SK-N-SH (cell line): ENCODE data around the gene UPF2. TPM values are rescaled to one million over a fixed set of nuclear protein-coding genes. Genes with fewer than 3 reads are reported as not detected.

Experiments used
- CTCF ChIA-PET: fragments of 300-600, 350-600 bp; formaldehyde crosslinking; extraction: SDS; loops from one replicate; lab custom pipeline; 2021; lab: Yijun Ruan, JAX
- POLR2A ChIA-PET: fragments of 350-600 bp; sonication (Branson Sonifier 250); formaldehyde crosslinking; extraction: SDS; loops from one replicate; lab custom pipeline; 2020; ENCODE audit warnings: antibody characterized with exemption, inconsistent platforms; lab: Yijun Ruan, JAX
- DNase-seq: peaks from one replicate; pipeline ENCODE4 v3.0.0; 2012
- H2AFZ ChIP-seq: fragments of 200-600 bp; sonication (generic); 2 replicates; pipeline ENCODE4 v1.8.1; 2016; ENCODE audit warnings: antibody characterized with exemption, mild to moderate bottlenecking, low read depth
- H3F3A ChIP-seq: fragments of 200-600 bp; sonication (generic); replicated peaks from 2 replicates; pipeline ENCODE3; 2016; ENCODE audit warnings: antibody characterized with exemption, mild to moderate bottlenecking; ENCODE audit not compliant: insufficient read depth
- H3K27ac ChIP-seq, 2 experiments: fragments of 200-500 bp in 1 of 2; fragments of 200-600 bp in 1 of 2; sonication (Bioruptor generic) in 1 of 2; sonication (generic), shearing (Covaris generic) in 1 of 2; 2 replicates each; pipeline versions ENCODE4 v1.5.1 to v1.6.1; 2014 to 2016; ENCODE audit warnings: low read depth in 2 of 2, inconsistent platforms in 1 of 2, low read length in 1 of 2, mild to moderate bottlenecking in 1 of 2, mixed read lengths in 1 of 2
- H3K27me3 ChIP-seq: fragments of 200-600 bp; sonication (generic), shearing (Covaris generic); 2 replicates; pipeline ENCODE4 v1.6.1; 2016; ENCODE audit warnings: mixed run types; ENCODE audit not compliant: insufficient read depth
- H3K36me3 ChIP-seq, 2 experiments: fragments of 200-500 bp in 1 of 2; fragments of 200-600 bp in 1 of 2; sonication (Bioruptor generic) in 1 of 2; sonication (generic) in 1 of 2; replicated peaks in 1 of 2; 2 replicates each; pipeline versions ENCODE3 to v1.5.1; 2014 to 2016; ENCODE audit warnings: low read length in 1 of 2, mild to moderate bottlenecking in 1 of 2; ENCODE audit not compliant: insufficient read depth in 2 of 2, control insufficient read depth in 1 of 2
- H3K4me1 ChIP-seq, 2 experiments: fragments of 200-500 bp in 1 of 2; fragments of 200-600 bp in 1 of 2; sonication (Bioruptor generic) in 1 of 2; sonication (generic), shearing (Covaris generic) in 1 of 2; 2 replicates each; pipeline versions ENCODE4 v1.5.1 to v1.6.1; 2014 to 2016; ENCODE audit warnings: low read depth in 1 of 2, low read length in 1 of 2, mixed run types in 1 of 2; ENCODE audit not compliant: insufficient read depth in 2 of 2, control insufficient read depth in 1 of 2
- H3K4me2 ChIP-seq: fragments of 200-600 bp; sonication (generic), shearing (Covaris generic); 2 replicates; pipeline ENCODE4 v1.6.1; 2017; ENCODE audit warnings: mixed run types
- H3K4me3 ChIP-seq, 2 experiments: fragments of 200-500 bp in 1 of 2; fragments of 200-600 bp in 1 of 2; sonication (Bioruptor generic) in 1 of 2; sonication (generic), shearing (Covaris generic) in 1 of 2; 2 replicates each; pipeline versions ENCODE4 v1.5.1 to v1.8.1; 2014 to 2016; ENCODE audit warnings: low read depth in 2 of 2, inconsistent platforms in 1 of 2, low read length in 1 of 2, mild to moderate bottlenecking in 1 of 2, mixed read lengths in 1 of 2, moderate library complexity in 1 of 2
- H3K79me2 ChIP-seq: fragments of 200-600 bp; sonication (generic); 2 replicates; pipeline ENCODE4 v1.8.1; 2017; ENCODE audit warnings: mild to moderate bottlenecking; ENCODE audit not compliant: insufficient read depth
- H3K9ac ChIP-seq: fragments of 200-600 bp; sonication (generic); 2 replicates; pipeline ENCODE4 v1.6.1; 2017; ENCODE audit warnings: mixed run types
- H3K9me2 ChIP-seq: fragments of 200-600 bp; sonication (generic); 2 replicates; pipeline ENCODE4 v1.6.1; 2017; ENCODE audit warnings: mixed run types
- H3K9me3 ChIP-seq: fragments of 200-600 bp; sonication (generic); 2 replicates; pipeline ENCODE4 v1.6.1; 2017; ENCODE audit warnings: mixed run types, mild to moderate bottlenecking, moderate library complexity
- H4K20me1 ChIP-seq: fragments of 200-600 bp; sonication (generic); 2 replicates; pipeline ENCODE4 v1.6.1; 2017; ENCODE audit warnings: mild to moderate bottlenecking, mixed run types; ENCODE audit not compliant: insufficient read depth
- ELF1 ChIP-seq: IDR thresholded peaks from 2 replicates; pipeline ENCODE4 v1.4.0; 2012
- EZH2phosphoT487 ChIP-seq: fragments of 200-600 bp; sonication (generic); IDR thresholded peaks from 2 replicates; pipeline ENCODE4 v1.6.1; 2017; ENCODE audit warnings: low read depth, mixed run types, mild to moderate bottlenecking, antibody characterized with exemption, moderate library complexity, borderline replicate concordance
- FOSL2 ChIP-seq: IDR thresholded peaks from 2 replicates; pipeline ENCODE4 v1.4.0; 2012; ENCODE audit warnings: low read depth, mild to moderate bottlenecking, moderate library complexity, borderline replicate concordance
- FOXM1 ChIP-seq: IDR thresholded peaks from 2 replicates; pipeline ENCODE4 v1.4.0; 2012; ENCODE audit warnings: low read depth, mild to moderate bottlenecking
- GABPA ChIP-seq: IDR thresholded peaks from 2 replicates; pipeline ENCODE4 v1.4.0; 2012; ENCODE audit warnings: low read depth, mild to moderate bottlenecking
- JUND ChIP-seq: IDR thresholded peaks from 2 replicates; pipeline ENCODE4 v1.4.0; 2012
- MXI1 ChIP-seq: IDR thresholded peaks from 2 replicates; pipeline ENCODE4 v1.6.1; 2012; ENCODE audit warnings: mild to moderate bottlenecking, low read depth, low read length, improper control_type of control experiment
- POLR2AphosphoS5 ChIP-seq: IDR thresholded peaks from 2 replicates; pipeline ENCODE4 v1.6.1; 2012; ENCODE audit warnings: low read depth, low read length
- RAD21 ChIP-seq: IDR thresholded peaks from 2 replicates; pipeline ENCODE4 v1.6.1; 2012; ENCODE audit warnings: mild to moderate bottlenecking, low read length
- SIN3A ChIP-seq: IDR thresholded peaks from 2 replicates; pipeline ENCODE4 v1.6.1; 2012; ENCODE audit warnings: low read depth, mild to moderate bottlenecking, low read length, moderate library complexity, borderline replicate concordance
- TAF1 ChIP-seq: IDR thresholded peaks from 2 replicates; pipeline ENCODE4 v1.6.1; 2012; ENCODE audit warnings: low read depth, mild to moderate bottlenecking, low read length, moderate library complexity, borderline replicate concordance
- TCF12 ChIP-seq: IDR thresholded peaks from 2 replicates; pipeline ENCODE4 v1.4.0; 2012
- TEAD4 ChIP-seq: IDR thresholded peaks from 2 replicates; pipeline ENCODE4 v1.4.0; 2012; ENCODE audit warnings: mild to moderate bottlenecking, borderline replicate concordance; ENCODE audit not compliant: insufficient read depth
- WGBS: methylation state at CpG from one replicate; pipeline ENCODE4 v1.1.6; 2017; ENCODE audit warnings: low lambda C conversion rate; 5-methylcytosine and 5-hydroxymethylcytosine counted together
- polyA plus RNA-seq, 3 experiments: library from polyadenylated mRNA; depleted of rRNA; stranded (reverse); fragments of >200 nt; gene quantifications; 2 replicates each; pipeline ENCODE4 v1.2.3, GENCODE V29; 2012
- TF ChIP-seq, protein P1 (sequence below): fragments of 150-350 bp; IDR thresholded peaks from 2 replicates; pipeline ENCODE4 v1.6.1; 2017; ENCODE audit warnings: antibody characterized with exemption, low read length, low read depth, borderline replicate concordance
- TF ChIP-seq, protein P2 (sequence below): IDR thresholded peaks from 2 replicates; pipeline ENCODE4; 2012
- TF ChIP-seq, protein P3 (sequence below): fragments of 200-600 bp; sonication (generic); IDR thresholded peaks from 2 replicates; pipeline ENCODE4 v1.6.1; 2017; ENCODE audit warnings: antibody characterized with exemption, mild to moderate bottlenecking, moderate library complexity
- TF ChIP-seq, protein P4 (sequence below): IDR thresholded peaks from 2 replicates; pipeline ENCODE4 v1.4.0; 2012; ENCODE audit warnings: low read depth, borderline replicate concordance
- TF ChIP-seq, protein P5 (sequence below): IDR thresholded peaks from 2 replicates; pipeline ENCODE4 v1.4.0; 2012; ENCODE audit warnings: low read depth

Gene UPF2
- polyA plus RNA-seq, 1 of the 3 experiments (the other 2 are of a cell fraction), result 4.7 TPM

DNA sequence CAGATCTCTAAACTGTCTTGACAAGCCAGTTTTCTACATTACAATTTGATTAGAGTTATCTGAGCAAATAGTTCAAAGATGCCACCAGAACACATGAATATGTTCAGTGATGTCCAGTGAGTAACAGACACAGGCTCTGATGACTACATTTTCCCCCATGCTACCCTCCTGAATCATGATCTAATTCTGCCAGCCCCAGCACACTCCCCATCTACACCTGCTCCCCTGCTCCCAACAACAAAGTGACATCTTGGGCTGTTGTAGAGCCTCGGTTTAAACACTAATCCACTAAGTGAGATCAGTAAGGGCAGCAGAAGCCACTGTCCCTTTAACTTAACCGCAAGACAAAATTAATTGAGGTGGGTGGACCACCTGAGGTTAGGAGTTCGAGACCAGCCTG, 114.9 kb downstream of the UPF2 start:
- Histone ChIP-seq H3K27me3 (no peaks in the 10 kb centered on the region), H2AFZ (no peak overlapping the region), H3K36me3 (peaks cover 41 to 55% of the 10 kb centered on the region in 2 experiments), H3K4me3 (no peak overlapping the region), H3K9me2 (no peaks in the 10 kb centered on the region), H3K4me1 (no peaks in the 10 kb centered on the region; a peak in 1 of 4 replicates), H3K4me2 (no peak overlapping the region), H3K79me2 (no peaks in the 10 kb centered on the region), H4K20me1 (no peaks in the 10 kb centered on the region), H3K27ac (no peak overlapping the region), H3F3A (peaks cover 3% of the 10 kb centered on the region)
- 92% methylated on average over 3 of the region's 3 CpGs for WGBS
- DNase-seq, result no peak
- ChIA-PET CTCF (interaction anchor here (1.3 kb wide), 1 partner anchor 108 kb away, joined by 3 read pairs; no protein-coding TSS in a partner anchor), POLR2A (no interaction called here)
- TF ChIP-seq TEAD4, result no peak
- TF ChIP-seq, protein P1, sequence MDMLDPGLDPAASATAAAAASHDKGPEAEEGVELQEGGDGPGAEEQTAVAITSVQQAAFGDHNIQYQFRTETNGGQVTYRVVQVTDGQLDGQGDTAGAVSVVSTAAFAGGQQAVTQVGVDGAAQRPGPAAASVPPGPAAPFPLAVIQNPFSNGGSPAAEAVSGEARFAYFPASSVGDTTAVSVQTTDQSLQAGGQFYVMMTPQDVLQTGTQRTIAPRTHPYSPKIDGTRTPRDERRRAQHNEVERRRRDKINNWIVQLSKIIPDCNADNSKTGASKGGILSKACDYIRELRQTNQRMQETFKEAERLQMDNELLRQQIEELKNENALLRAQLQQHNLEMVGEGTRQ, result no peak
- no peak for TF ChIP-seq TAF1
- TF ChIP-seq RAD21, result no peak
- no peak for TF ChIP-seq POLR2AphosphoS5
- TF ChIP-seq, protein P2, sequence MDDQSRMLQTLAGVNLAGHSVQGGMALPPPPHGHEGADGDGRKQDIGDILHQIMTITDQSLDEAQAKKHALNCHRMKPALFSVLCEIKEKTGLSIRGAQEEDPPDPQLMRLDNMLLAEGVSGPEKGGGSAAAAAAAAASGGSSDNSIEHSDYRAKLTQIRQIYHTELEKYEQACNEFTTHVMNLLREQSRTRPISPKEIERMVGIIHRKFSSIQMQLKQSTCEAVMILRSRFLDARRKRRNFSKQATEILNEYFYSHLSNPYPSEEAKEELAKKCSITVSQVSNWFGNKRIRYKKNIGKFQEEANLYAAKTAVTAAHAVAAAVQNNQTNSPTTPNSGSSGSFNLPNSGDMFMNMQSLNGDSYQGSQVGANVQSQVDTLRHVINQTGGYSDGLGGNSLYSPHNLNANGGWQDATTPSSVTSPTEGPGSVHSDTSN, result no peak
- TF ChIP-seq, all 33 proteins: peak for 0
- Histone ChIP-seq H3K9me3 (no peaks in the 10 kb centered on the region), H3K9ac (no peak overlapping the region)

DNA sequence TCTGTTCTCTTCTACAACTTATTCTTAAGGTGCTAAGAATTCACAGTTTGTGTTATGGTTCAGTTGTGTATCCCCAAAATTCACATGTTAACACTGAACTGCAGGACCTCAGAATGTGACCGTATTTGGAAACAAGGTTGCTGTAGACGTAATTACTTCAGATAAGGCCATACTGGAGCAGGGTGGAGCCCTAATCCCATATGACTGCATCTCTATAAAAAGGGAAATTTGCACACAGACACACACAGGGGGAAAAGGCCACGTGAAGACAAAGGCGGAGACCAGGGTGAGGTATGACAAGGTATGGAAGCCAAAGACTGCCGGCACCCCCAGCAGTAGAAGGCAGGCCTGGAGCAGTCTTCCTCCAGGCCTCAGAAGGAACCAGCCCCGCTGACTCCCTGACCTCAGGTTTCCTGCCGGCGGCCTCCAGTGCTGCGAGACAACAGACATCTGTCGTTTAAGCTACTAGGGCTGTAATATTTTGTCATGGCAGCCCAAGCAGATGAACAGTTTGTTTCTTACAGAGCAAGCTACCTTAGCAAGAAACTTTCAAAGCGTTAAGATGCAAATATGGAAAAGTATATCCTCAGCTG, 120.7 kb downstream of the UPF2 start:
- H4K20me1 ChIP-seq, result no peaks in the 10 kb centered on the region
- H3K9me2 ChIP-seq, result no peaks in the 10 kb centered on the region
- CTCF ChIA-PET, result no interaction called here
- no peak for TF ChIP-seq FOXM1
- TF ChIP-seq SIN3A, result no peak
- TF ChIP-seq ELF1, result no peak
- no peak for TF ChIP-seq GABPA
- TF ChIP-seq, protein P3, sequence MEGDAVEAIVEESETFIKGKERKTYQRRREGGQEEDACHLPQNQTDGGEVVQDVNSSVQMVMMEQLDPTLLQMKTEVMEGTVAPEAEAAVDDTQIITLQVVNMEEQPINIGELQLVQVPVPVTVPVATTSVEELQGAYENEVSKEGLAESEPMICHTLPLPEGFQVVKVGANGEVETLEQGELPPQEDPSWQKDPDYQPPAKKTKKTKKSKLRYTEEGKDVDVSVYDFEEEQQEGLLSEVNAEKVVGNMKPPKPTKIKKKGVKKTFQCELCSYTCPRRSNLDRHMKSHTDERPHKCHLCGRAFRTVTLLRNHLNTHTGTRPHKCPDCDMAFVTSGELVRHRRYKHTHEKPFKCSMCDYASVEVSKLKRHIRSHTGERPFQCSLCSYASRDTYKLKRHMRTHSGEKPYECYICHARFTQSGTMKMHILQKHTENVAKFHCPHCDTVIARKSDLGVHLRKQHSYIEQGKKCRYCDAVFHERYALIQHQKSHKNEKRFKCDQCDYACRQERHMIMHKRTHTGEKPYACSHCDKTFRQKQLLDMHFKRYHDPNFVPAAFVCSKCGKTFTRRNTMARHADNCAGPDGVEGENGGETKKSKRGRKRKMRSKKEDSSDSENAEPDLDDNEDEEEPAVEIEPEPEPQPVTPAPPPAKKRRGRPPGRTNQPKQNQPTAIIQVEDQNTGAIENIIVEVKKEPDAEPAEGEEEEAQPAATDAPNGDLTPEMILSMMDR, result no peak
- TF ChIP-seq, protein P4, sequence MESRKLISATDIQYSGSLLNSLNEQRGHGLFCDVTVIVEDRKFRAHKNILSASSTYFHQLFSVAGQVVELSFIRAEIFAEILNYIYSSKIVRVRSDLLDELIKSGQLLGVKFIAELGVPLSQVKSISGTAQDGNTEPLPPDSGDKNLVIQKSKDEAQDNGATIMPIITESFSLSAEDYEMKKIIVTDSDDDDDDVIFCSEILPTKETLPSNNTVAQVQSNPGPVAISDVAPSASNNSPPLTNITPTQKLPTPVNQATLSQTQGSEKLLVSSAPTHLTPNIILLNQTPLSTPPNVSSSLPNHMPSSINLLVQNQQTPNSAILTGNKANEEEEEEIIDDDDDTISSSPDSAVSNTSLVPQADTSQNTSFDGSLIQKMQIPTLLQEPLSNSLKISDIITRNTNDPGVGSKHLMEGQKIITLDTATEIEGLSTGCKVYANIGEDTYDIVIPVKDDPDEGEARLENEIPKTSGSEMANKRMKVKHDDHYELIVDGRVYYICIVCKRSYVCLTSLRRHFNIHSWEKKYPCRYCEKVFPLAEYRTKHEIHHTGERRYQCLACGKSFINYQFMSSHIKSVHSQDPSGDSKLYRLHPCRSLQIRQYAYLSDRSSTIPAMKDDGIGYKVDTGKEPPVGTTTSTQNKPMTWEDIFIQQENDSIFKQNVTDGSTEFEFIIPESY, result no peak
- TF ChIP-seq, protein P2, result no peak
- TF ChIP-seq TCF12, result no peak
- TF ChIP-seq MXI1, result no peak
- TF ChIP-seq JUND, result no peak
- TF ChIP-seq, protein P5, sequence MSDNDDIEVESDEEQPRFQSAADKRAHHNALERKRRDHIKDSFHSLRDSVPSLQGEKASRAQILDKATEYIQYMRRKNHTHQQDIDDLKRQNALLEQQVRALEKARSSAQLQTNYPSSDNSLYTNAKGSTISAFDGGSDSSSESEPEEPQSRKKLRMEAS, result no peak
- TF ChIP-seq FOSL2, result no peak
- TF ChIP-seq EZH2phosphoT487, result no peak

More for the DNA sequence above, 120.7 kb downstream of the UPF2 start:
- POLR2A ChIA-PET, result no interaction called here
- Histone ChIP-seq H2AFZ (no peak overlapping the region), H3K27me3 (no peaks in the 10 kb centered on the region), H3K9ac (no peak overlapping the region), H3K79me2 (no peaks in the 10 kb centered on the region), H3K4me3 (no peak overlapping the region), H3K36me3 (peaks cover 22 to 47% of the 10 kb centered on the region in 2 experiments), H3K4me2 (no peak overlapping the region), H3K9me3 (no peaks in the 10 kb centered on the region), H3F3A (no peaks in the 10 kb centered on the region), H3K4me1 (no peaks in the 10 kb centered on the region), H3K27ac (no peak overlapping the region)
- WGBS, result 95% methylated on average over 10 of the region's 11 CpGs
- no peak for DNase-seq
